ENCODE data around the gene ALOX5AP.

Gene ALOX5AP

GRCh38 chr13:30735025-30735871 is at the start of gene ALOX5AP:
ALOX5AP (plus strand) TSS chr13:30735543; CDS start chr13:30735606, 63 bp downstream.
- no peak for DNase-seq (ENCODE audit: low read depth)

- DNase-seq (ENCODE audit: low read depth), result no peak
These were observed 49.4 kb upstream of the ALOX5AP start for GRCh38 chr13:30685987-30686386.

- no peak for DNase-seq (ENCODE audit: low read depth)
These were observed 47.7 kb upstream of the ALOX5AP start for GRCh38 chr13:30687601-30688000.

- DNase-seq (ENCODE audit: low read depth), result no peak
These were observed 45.6 kb upstream of the ALOX5AP start for GRCh38 chr13:30689752-30690151.

- DNase-seq (ENCODE audit: low read depth), result peak; percentile 85
These were observed 44.8 kb upstream of the ALOX5AP start for GRCh38 chr13:30690282-30691188.

- no peak for DNase-seq (ENCODE audit: low read depth)
These were observed 43.2 kb upstream of the ALOX5AP start for GRCh38 chr13:30692113-30692512.

GRCh38 chr13:30696278-30697176 is 38.8 kb upstream of the ALOX5AP start:
- no peak for DNase-seq (ENCODE audit: low read depth)

GRCh38 chr13:30697177-30697953 is 38.0 kb upstream of the ALOX5AP start:
- no peak for DNase-seq (ENCODE audit: low read depth)

- DNase-seq (ENCODE audit: low read depth), result no peak
These were observed 37.3 kb upstream of the ALOX5AP start for GRCh38 chr13:30697996-30698401.

GRCh38 chr13:30698488-30699005 is 36.8 kb upstream of the ALOX5AP start:
- DNase-seq (ENCODE audit: low read depth), result no peak

GRCh38 chr13:30700364-30700763 is 35.0 kb upstream of the ALOX5AP start:
- no peak for DNase-seq (ENCODE audit: low read depth)

GRCh38 chr13:30702006-30702405 is 33.3 kb upstream of the ALOX5AP start:
- DNase-seq (ENCODE audit: low read depth), result no peak

- no peak for DNase-seq (ENCODE audit: low read depth)
These were observed 30.7 kb upstream of the ALOX5AP start for GRCh38 chr13:30704596-30704995.

GRCh38 chr13:30705680-30706079 is 29.7 kb upstream of the ALOX5AP start:
- no peak for DNase-seq (ENCODE audit: low read depth)

- no peak for DNase-seq (ENCODE audit: low read depth)
These were observed 26.8 kb upstream of the ALOX5AP start for GRCh38 chr13:30708541-30708940.

- no peak for DNase-seq (ENCODE audit: low read depth)
These were observed 24.9 kb upstream of the ALOX5AP start for GRCh38 chr13:30710442-30710841.

GRCh38 chr13:30711375-30711774 is 24.0 kb upstream of the ALOX5AP start:
- DNase-seq (ENCODE audit: low read depth), result no peak

- DNase-seq (ENCODE audit: low read depth), result no peak
These were observed 23.5 kb upstream of the ALOX5AP start for GRCh38 chr13:30711837-30712236.

GRCh38 chr13:30712536-30713532 is 22.5 kb upstream of the ALOX5AP start:
- no peak for DNase-seq (ENCODE audit: low read depth)
